Stimulated activated CD4-positive, alpha-beta T cell treated with anti-CD3 and anti-CD28 coated beads, Interleukin-2, amount 100 ng/mL, for 48 hours (primary cell): ENCODE measurements around the gene POLA2.
"Not testable (repeated sequence)": the region's sequence is repeated elsewhere in the genome, so short reads cannot be mapped to it uniquely, and the experiment has no call there.

Source experiments
- DNase-seq, 2 donors: peaks; one replicate each; pipeline ENCODE4 v3.0.0-alpha.2; 2020

The POLA2 gene

DNA sequence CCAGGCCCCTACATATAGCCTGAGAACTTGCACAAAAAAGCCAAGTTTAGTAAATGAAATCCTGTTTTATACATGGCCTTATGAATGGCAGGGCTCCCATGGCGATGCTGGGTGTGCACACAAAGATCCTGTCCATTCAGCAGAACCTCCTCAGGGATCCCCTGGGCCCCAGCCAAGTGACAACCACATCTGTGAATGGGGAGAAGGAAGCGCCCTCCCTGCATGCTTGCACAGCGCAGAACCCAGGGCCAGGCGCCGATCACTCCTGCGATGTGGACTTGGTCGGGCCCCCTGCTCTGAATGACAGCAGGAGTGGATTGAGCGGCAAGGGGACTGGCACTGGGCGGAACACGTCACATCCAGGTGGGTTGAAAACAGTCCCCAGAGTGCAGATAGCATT, 48.5 kb downstream of the POLA2 start:
- DNase-seq = no peak

DNA sequence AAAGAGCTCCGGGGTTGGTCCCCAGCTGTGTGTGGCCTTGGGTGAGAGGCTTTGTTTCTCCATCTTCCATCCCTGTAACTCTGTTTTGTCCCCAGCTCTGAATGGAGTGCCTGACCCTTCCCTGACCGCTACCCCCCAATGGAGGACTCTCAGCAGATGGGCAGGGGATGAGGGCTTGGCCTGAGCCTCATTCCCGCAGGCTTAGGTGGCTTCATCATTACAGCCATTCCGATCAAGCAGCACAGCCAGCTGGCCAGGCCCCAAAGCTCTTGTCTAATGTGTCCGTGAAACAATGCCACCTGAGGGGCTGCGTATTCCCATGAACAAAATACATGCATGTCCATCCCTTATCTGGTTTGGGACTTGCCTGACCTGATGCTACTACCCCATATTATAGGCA, 49.0 kb downstream of the POLA2 start:
- DNase-seq = no peak

DNA sequence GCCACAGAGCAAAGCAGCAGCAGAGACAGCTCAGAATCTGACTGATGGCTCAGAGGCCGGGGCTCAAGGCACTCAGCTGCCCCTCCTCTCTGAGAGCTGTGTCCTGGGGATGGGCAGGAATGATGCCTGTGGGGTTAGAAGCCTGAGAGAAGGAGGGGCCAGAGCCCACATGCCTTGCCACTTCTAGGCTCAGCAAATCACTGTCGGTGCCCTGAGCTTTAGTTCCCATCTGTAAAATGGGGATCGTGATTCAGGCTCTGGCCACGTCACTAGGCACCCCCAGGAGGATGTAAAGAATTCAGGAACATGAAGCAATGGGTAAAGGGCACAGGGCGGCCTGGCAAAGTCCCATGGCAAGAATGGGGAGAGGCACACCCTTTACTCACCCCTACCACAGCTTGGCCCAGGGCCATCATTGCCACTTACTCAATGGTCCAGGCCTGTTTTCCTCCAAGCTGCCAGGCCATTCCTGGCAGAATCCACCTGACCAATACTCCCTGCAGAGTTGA, 49.5 kb downstream of the POLA2 start:
- DNase-seq = no peak

DNA sequence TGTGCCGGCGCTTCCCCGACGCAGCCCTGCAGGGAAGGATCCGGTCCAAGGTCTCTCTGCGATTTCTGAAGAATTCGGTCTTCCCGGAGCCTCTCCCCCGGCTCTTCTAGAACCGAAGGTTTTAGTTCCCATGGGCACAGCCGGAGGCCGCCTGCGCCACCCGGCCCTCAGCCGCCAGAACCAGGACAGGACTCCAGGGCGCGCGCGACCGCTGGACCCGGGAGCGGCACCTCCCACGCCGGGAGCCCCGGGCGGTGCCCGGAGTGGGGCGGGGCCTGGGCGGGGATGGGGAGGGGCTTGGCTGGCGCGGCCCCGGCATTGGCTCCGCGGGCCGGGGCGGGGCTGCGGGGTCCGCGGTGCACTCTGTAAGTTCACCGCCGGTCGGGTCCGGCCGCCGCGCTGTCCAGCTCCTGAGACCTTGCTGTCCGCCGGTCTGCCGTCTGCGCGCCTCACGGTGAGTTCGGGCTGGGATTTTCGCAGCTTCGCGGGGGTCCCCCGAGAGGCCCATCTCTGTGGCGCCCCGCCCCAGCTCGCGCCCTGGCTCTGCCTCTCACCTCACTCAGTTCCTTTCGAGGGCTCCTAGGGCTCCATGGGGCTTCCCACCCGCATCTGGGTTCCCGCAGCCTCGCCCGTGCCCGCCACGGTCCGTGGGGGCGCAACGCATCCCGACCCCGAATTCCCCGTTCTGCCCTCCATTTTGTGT, 52.9 kb downstream of the POLA2 start, which contains the start of gene CDC42EP2:
CDC42EP2 (plus strand) TSS at position 366 of the 703 bp plus-strand sequence. CDS start 6,033 bp downstream, outside the sequence.
- peak; percentile 76 for DNase-seq

DNA sequence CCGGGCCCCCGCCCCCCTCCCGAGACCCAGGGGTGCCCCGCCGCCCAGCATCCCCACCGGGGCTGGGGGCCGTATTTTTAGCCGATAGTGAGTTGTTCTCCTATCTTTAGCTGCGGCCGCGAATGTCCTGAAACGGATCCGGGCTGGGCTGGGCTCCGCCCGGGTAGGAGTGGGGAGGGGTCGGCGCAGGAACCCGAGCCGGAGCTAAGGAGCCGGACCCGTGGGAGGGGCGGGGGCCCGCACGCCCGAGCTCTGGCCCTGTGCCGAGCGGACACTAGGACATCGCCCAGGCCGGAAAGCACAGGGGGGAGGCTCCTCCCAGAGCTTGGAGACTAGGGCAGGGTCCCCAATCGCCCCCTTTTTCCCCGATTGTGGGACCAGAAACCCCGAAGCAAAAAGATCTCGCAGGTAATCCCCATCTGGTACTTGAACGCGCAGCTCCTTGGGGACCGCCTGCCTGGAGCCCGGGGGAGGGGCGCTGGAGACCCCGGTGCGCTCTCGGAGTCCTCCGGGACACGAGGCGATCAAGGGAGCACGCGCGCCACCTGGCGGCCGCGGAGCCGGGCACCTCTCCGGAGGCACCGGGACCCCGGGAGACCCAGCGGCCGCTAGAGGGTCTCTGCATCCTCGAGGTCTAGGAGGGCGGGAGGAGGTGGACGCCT, 53.6 kb downstream of the POLA2 start:
- peak; percentile 81 to 85 for DNase-seq

DNA sequence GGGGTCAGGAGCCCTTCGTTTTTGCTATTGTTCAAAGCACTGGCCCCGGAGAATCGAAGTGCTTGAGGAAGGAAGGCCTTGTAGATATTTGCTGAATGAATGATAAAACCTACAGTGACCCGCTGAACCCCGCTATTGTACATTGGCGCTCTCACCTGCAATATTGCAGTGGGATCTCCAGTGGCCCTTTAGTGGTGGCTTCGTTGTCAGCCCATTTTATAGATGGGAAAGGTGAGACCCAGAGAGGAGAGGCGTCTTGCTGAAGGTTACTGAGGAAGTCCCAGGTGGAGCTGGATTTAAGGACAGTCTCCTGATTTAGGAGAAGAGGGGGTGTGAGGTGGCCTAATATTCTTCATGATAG, 54.1 kb downstream of the POLA2 start:
- DNase-seq = no peak

DNA sequence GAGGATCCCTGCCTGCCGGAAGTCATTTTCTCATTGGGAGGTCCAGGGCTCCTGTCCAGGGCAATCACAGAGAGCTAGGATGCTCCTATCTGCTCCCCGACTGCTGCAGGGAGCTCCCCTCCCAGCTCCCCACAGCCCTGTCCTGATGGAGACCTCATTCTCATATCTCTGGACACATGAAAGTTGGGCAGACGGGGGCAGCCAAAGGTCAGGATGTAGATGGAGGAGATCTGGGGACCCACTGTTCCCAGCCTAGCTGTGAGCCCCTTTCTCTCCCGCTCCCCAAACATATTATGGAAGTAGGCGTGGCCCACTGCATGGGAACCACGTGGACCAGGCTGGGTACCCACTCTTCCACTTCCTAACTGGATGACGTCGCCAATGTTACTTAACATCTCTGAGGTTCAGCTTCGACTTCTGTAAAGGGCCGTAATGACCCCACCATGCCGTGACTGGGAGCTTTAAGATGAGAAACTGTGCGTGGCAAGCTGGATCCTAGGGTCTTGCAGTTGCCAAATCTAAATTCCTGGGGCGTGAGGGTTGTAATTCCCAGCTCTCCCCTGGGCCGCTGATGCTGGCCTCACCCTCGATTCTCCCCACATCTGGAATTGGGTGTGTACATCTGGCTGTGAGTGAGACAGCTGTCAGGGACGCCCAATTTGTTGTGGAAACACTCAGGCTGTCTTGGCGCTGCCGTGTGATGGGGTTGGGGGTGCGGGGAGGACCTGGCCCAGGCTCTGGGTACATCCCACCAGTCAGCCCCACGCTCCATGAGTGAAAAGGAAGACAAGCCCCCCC, 54.7 kb downstream of the POLA2 start:
- no peak for DNase-seq

DNA sequence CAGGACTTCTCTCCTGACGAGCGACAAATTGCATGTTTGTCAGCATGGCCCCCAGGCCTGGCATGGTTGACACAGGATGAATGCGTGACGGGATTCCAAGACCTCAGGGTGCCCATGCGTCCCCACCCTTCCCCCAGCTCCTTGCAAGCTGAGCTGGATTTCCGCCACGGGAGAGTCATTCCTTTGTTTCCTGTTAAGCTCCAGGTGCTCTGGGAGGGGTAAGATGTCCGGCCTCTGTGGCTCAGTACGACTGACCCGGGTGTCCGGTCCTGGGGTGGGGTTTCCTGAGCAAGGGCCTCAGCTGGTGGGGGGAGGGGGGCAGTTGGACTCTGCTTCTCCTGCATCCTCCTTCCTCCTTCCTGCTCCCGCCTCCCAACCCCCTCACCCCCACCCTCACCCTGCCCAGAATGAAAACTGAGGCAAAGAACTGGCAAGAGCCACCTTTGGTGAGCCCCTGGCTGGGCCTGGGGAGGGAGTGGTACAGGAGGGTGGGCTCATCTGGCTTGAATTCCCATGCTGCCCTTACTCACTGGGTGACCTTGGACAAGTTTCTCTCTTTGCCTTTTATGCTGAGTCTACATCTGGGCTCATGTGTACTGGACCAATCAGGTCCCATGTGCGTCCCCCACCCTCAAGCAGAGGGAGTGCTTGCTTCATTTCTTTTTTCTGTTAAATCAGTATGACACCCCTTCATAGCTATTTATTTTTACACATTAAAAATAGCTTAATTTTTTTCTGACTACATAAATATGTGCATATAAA, 55.4 kb downstream of the POLA2 start:
- DNase-seq = no peak

DNA sequence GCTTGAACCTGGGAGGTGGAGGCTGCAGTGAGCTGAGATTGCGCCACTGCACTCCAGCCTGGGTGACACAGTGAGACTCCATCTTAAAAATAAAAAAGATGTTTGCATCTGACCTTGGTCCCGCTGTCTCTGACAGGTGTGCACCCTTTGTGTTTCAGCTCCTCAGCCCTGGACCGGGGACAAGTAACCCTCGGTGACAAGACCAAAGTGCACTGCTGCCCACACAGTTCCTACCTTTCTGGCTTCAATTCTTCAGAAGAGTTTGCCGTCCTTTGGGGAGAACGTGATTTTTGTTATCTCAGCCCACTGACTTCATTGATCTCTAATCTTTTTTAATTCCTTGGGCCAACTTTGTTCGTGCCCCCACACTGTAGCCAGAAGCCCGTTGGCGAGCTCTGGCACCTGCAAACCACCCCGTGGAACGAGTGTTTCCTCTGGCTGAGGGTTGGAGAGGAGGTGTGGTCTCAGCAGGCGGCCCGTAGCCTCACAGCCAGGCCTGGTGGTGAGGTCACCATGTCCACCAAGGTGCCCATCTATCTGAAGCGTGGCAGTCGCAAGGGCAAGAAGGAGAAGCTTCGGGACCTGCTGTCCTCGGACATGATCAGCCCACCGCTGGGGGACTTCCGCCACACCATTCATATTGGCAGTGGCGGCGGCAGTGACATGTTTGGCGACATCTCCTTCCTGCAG, 58.8 kb downstream of the POLA2 start:
- no peak for DNase-seq

DNA sequence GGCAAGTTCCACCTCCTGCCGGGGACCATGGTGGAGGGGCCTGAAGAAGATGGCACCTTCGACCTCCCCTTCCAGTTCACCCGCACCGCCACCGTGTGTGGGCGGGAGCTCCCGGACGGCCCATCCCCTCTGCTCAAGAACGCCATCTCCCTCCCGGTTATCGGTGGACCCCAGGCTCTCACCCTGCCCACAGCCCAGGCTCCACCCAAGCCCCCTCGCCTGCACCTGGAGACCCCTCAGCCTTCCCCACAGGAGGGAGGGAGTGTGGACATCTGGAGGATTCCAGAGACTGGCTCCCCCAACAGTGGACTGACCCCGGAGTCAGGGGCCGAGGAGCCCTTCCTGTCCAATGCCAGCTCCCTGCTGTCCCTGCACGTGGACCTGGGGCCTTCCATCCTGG, 59.3 kb downstream of the POLA2 start:
- no peak for DNase-seq

DNA sequence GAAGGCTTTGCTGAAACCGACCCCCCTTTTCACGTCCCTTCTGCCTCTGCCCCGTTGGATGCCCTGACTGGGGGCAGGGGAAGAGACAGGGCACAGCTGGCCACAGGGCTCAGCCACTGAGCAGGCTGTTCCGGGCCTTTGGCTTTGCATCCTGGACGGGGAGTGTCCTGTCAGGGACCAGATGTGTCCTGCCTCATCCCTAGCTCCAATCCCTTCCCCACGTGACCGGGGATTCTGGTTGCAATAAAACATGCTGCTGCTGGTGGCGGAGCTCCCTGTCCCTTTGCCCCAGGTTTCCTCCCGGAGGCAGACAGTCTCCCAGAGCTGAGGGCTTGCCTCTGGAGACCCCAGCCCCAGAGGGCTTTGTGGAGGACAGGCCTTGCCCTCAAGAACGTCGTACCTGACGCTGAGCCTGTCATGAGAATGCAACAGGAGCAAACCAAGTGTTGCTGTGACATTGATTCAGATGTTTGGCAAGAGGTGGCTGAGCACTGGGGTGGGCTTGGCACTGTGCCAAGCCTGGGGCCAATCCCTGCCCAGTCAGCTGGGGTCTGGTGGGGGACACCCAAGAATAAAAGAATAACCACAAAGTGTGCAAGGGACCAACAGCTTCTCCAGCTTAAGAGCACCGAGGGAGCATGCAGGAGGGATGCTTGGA, 60.2 kb downstream of the POLA2 start:
- DNase-seq = no peak

DNA sequence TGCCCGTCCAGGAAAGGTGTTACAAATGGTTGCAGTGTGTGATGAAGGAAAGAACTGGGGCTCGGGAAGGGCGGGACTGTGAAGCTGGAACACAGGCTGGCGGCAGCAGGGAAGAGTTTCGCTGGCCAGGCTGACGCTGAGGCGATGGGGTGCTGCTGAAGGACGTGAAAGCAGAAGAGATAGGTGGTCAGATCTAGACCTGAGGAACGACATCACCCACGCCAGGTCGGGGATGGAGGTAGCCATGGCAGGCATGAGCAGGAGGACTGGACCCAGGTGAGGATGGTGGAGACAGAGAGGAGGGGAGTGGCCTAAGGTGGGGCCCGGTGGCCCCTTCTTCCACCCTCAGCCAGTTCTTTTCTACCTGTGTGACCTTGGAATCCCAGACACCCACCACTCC, 62.1 kb downstream of the POLA2 start:
- no peak for DNase-seq

DNA sequence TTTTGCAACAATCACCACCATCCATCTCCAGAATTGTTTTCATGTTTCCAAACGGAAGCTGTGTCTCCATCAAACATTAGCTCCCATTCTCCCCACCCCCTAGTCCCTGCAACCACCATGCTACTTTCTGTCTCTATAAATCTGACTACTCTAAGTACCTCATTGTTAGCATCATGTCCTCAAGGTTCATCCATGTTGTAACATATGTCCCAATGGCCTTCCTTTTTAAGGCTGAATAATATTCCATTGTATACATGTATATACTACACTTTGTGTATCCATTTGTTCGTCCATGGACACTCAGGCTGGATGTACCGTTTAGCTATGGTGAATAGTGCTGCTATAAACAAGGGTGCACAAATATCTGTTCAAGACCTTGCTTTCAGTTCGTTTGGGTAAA, 63.7 kb downstream of the POLA2 start:
- DNase-seq = no peak

DNA sequence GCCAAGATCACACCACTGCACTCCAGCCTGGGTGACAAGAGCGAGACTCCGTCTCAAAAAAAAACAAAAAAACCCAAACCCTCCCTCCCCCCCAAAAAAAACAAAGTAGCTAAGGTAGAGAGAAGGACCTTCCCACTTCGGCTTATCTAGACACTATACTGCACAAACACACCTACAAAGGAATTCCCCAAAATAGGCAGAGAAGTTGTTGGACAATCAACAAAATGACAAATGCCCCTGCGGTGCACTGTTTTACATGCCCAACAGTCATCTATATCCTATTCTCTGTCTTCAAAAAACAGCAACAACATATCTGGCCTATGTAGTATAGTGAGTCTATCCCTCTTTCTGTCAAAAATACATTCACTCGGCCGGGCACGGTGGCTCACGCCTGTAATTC, 65.3 kb downstream of the POLA2 start:
- no peak for DNase-seq

DNA sequence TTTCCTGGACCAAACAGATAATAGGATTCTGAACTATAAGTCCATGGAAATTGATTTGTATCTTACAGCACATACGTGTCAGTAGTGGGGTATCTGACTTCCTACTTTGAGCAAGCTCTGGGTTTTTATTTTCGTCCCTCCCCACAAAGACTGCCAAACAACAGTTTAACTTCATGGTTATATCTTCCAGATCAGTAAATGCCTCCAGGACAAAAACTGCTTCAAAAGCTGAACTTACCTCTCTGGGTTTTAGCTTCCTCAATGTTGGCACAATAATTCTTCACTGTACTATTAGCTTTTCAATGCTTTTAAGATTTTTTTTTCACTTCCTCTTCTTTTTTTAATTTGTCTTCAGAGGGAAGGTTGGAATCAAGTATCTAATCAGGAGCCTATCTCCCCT, 67.7 kb downstream of the POLA2 start:
- DNase-seq = no peak

DNA sequence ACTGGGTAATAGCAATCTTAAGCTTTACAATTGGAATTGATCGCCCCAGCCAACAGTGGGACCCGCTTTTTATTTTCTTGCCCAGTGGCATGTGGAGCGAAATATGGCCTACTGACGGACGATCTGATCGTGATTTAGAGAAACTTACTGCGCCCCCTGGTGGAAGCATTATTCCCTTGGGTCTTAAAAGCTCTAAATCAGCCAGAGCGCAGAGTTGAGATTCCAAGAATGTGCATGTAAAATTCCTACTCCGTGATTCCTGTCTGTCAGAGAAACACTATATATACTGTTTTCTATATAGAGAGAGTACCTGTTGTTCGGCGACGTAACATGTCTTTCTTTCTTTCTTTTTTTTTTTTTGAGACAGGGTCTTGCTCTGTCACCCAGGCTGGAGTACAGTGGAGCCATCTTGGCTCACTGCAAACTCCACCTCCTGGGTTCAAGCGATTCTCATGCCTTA, 68.2 kb downstream of the POLA2 start:
- peak; percentile 91 for DNase-seq

DNA sequence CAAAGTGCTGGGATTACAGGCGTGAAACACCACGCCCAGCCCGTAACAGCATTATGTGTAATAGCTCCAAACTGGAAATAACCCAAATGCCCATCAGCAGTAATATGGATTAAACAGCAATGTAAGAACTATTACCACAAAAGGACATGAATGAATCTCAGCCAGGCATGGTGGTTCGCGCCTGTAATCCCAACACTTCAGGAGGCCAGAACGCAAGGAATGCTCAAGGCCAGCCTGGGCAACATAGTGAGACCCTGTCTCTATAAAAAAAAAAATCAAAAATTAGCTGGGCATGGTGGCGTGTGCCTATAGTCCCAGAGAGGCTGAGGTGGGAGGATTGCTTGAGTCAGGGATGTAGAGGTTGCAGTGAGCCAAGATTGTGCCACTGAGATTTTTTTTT, 68.8 kb downstream of the POLA2 start:
- DNase-seq = no peak

DNA sequence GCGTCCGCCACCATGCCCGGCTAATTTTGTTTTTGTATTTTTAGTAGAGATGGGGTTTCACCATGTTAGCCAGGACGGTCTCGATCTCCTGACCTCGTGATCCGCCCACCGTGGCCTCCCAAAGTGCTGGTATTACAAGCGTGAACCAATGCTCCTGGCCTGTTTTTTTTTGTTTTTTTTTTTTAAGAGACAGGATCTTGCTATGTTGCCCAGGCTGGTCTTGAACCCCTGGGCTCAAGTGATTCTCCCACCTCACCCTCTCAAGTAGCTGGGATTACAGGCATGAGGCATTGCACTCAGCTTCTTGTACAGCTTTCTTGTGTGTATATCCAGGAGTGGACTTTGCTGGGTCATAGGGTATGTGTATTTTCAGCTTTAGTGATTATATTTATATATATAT, 70.8 kb downstream of the POLA2 start:
- not testable (repeated sequence) for DNase-seq

DNA sequence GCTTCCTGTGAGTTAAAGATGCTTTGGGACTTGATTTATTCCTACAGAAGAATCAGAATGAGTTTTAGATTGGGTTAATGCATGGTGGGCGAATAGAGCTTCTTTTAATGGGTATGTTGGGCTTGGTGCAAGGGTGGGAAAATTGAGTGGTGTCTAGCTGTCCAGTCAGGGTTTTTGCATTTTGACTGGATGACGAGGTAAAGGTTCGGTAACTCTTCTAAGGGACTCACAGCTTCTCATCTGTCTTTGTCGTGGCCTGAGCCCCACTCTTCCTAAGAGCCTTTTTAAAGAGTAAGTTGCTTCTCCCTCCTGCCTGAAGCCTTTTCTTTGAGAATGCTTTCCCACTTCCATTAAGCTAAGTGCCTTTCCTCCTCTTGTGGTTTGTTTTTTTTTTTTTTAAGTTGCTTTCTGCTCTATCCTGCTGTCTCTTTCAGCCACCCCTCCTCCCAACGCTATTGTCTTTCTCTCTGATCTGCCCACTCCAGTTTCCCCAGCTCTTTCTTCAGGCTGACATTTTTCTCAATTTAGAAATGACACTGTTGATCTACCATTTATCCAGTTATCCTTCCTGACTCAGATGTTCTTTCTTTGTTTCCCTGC, 73.0 kb downstream of the POLA2 start:
- no peak for DNase-seq

DNA sequence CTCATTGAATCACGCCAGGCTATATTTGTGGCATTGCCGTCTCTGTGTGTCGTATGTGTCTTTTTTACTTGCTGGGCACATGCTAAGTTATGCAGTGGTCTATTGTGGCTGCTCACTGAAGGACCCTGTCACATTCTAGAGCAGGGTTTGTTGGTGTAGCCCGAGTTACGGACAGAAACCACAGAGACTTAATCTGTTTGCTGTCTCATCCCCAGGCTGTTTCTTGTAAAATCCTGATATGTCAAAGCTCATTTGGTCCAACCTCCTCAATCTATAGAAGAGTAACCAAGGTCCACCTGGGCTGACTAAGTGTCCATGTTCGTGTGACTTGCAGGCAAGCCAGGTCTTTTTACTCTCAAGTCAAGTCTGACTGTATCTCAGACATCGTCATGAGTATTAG, 76.9 kb downstream of the POLA2 start:
- no peak for DNase-seq

DNA sequence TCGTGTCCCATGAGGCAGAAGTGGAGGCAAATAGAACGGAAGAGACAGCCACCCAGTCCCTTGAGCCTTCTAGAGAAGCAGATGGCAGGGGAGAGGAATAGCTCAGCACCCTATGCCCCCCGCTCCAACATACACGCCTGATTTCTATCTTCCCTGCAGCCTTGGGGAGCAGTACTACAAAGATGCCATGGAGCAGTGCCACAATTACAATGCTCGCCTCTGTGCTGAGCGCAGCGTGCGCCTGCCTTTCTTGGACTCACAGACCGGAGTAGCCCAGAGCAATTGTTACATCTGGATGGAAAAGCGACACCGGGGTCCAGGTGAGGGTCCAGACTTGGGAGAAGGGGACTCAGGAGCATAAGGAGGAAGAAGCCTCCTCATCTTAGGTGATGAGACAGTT, 78.5 kb downstream of the POLA2 start:
- no peak for DNase-seq
